ENCODE results near the gene LUZP1.

LUZP1 gene

GRCh38 chr1:23168445-23169194 lies at the start of gene LUZP1:
TSS of gene LUZP1 (minus strand) at chr1:23168856.
- TF ChIP-seq CTCF (conservative IDR thresholded peaks at IDR 0.05) = no peak
- H3K27ac ChIP-seq = peak within 1 kb of the TSS; percentile 86

- peak within 1 kb of the TSS; percentile 16; the same call in 1 of the 2 replicates for H3K27ac ChIP-seq
- TF ChIP-seq CTCF (conservative IDR thresholded peaks at IDR 0.05) = no peak
Observed at GRCh38 chr1:23217421-23218115, 48.9 kb upstream of the LUZP1 start, which contains the start of gene HTR1D. TSS of gene HTR1D (minus strand) at chr1:23217502. CDS start at chr1:23194219, 23,283 bp downstream.

- H3K27ac ChIP-seq = peak overlapping the region; percentile 16; the same call in 1 of the 2 replicates
- peak; percentile 88 for TF ChIP-seq CTCF (conservative IDR thresholded peaks at IDR 0.05)
Observed at GRCh38 chr1:23216771-23217420, 48.2 kb upstream of the LUZP1 start.

GRCh38 chr1:23215751-23216449 lies 47.2 kb upstream of the LUZP1 start:
- TF ChIP-seq CTCF (conservative IDR thresholded peaks at IDR 0.05) = no peak
- H3K27ac ChIP-seq = no peak overlapping the region

GRCh38 chr1:23215291-23215690 lies 46.6 kb upstream of the LUZP1 start:
- no peak for TF ChIP-seq CTCF (conservative IDR thresholded peaks at IDR 0.05)
- no peak overlapping the region for H3K27ac ChIP-seq

- no peak for TF ChIP-seq CTCF (conservative IDR thresholded peaks at IDR 0.05)
- no peak overlapping the region for H3K27ac ChIP-seq
Observed at GRCh38 chr1:23214640-23215039, 46.0 kb upstream of the LUZP1 start.

All from VCaP (cell line).